Fibroblast of villous mesenchyme (primary cell): ENCODE data around the gene TPM4. TPM values are rescaled to one million over a fixed set of nuclear protein-coding genes. Genes with fewer than 3 reads are reported as not detected.
"Not testable (repeated sequence)": the region's sequence is repeated elsewhere in the genome, so short reads cannot be mapped to it uniquely, and the experiment has no call there.

Source experiments
- DNase-seq: peaks from one replicate; pipeline ENCODE4 v3.0.0-alpha.2; 2010; ENCODE audit warnings: low read depth
- H3K4me3 ChIP-seq: 2 replicates; pipeline ENCODE4 v1.5.1; 2011; ENCODE audit warnings: low read depth, mild to moderate bottlenecking, low read length
- total RNA-seq: library from RNA; depleted of rRNA; stranded (reverse); fragments of >200 nt; gene quantifications from 2 replicates; pipeline ENCODE4 v1.2.3, GENCODE V29; 2012
- TF ChIP-seq, protein P1 (sequence below): IDR thresholded peaks from 2 replicates; pipeline ENCODE4 v1.5.1; 2012; ENCODE audit warnings: low read depth, mild to moderate bottlenecking, low read length; ENCODE audit not compliant: insufficient read depth

TPM4 gene
- total RNA-seq, 1 donor = 1,470 TPM

GRCh38 chr19:16096280-16096855 is 20.1 kb downstream of the TPM4 start:
- TF ChIP-seq, protein P1, sequence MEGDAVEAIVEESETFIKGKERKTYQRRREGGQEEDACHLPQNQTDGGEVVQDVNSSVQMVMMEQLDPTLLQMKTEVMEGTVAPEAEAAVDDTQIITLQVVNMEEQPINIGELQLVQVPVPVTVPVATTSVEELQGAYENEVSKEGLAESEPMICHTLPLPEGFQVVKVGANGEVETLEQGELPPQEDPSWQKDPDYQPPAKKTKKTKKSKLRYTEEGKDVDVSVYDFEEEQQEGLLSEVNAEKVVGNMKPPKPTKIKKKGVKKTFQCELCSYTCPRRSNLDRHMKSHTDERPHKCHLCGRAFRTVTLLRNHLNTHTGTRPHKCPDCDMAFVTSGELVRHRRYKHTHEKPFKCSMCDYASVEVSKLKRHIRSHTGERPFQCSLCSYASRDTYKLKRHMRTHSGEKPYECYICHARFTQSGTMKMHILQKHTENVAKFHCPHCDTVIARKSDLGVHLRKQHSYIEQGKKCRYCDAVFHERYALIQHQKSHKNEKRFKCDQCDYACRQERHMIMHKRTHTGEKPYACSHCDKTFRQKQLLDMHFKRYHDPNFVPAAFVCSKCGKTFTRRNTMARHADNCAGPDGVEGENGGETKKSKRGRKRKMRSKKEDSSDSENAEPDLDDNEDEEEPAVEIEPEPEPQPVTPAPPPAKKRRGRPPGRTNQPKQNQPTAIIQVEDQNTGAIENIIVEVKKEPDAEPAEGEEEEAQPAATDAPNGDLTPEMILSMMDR = no peak
- H3K4me3 ChIP-seq = no peak overlapping the region
- DNase-seq = no peak

- TF ChIP-seq, protein P1 = no peak
- no peak for DNase-seq
- no peak overlapping the region for H3K4me3 ChIP-seq
Measured at GRCh38 chr19:16098416-16098768, 22.1 kb downstream of the TPM4 start.

- no peak for DNase-seq
- no peak overlapping the region for H3K4me3 ChIP-seq
- TF ChIP-seq, protein P1 = no peak
Measured at GRCh38 chr19:16098821-16099220, 22.5 kb downstream of the TPM4 start.

DNA sequence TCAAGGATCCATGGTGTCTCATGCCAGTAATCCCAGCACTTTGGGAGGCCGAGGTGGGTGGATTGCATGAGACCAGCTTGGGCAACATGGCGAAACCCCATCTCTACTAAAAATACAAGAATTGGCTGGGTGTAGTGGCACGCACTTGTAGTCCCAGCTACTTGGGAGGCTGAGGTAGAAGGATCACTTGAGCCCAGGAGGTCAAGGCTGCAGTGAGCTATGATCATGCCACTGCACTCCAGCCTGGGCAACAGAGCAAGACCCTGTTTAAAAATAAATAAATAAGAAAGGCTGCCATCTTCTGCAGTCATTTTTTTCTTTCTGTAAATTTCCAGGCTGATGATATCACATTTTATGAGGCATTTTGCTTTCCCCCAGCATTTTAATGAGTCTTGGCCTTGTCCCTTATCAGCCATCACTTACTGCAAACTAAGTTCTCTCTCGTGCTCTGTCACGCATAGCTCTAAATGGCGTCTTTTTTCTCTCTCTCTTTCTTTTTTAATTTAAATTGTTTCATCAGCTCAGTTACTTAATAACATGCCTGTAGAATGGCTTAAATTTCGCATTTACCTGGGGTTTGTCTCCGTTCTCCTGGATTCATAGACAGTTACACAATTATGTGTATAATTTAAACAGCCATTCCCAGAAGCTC is 23.1 kb downstream of the TPM4 start:
- peak; percentile 70 for DNase-seq
- H3K4me3 ChIP-seq = not testable (repeated sequence)

DNA sequence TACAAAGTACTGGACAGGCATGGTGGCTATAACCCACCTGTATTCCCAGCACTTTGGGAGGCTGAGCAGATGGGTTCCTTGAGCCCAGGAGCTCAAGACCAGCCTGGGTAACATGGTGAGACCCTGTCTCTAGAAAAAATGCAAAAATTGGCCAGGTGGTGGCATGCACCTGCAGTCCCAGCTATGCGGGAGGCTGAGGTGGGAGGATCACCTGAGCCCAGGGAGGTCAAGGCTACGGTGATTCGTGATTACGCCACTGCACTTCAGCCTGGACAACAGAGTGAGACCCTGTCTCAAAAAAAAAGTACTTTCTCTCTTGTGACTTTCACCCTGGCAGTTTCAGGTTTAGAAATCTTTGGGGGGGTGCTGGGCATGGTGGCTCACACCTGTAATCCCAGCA is 24.2 kb downstream of the TPM4 start:
- no peak overlapping the region for H3K4me3 ChIP-seq
- TF ChIP-seq, protein P1 = no peak
- DNase-seq = no peak

GRCh38 chr19:16104722-16105121 is 28.4 kb downstream of the TPM4 start:
- TF ChIP-seq, protein P1 = no peak
- no peak overlapping the region for H3K4me3 ChIP-seq
- DNase-seq = no peak

GRCh38 chr19:16106121-16106520 is 29.8 kb downstream of the TPM4 start:
- DNase-seq = peak; percentile 51
- no peak overlapping the region for H3K4me3 ChIP-seq
- TF ChIP-seq, protein P1 = no peak
